Cardiac fibroblast (primary cell): ENCODE data around the gene VAV2.

ENCODE experiments used
- DNase-seq, 2 donors: peaks; one replicate each; pipeline versions ENCODE4 v3.0.0 to v3.0.0-alpha.2; 2010; ENCODE audit warnings: low read depth in 2 of 2
- H3K4me3 ChIP-seq, 2 donors: replicated peaks in 1 of 2; 1 replicate in 1 of 2; 2 replicates in 1 of 2; pipeline ENCODE4 v1.5.1; 2011; ENCODE audit warnings: low read depth in 2 of 2, low read length in 2 of 2, mild to moderate bottlenecking in 2 of 2, moderate library complexity in 1 of 2
- TF ChIP-seq, protein P1 (sequence below): IDR thresholded peaks from one replicate; pipeline ENCODE4 v1.5.1; 2011; ENCODE audit warnings: low read depth, mild to moderate bottlenecking, low read length, inconsistent platforms

The VAV2 gene

DNA sequence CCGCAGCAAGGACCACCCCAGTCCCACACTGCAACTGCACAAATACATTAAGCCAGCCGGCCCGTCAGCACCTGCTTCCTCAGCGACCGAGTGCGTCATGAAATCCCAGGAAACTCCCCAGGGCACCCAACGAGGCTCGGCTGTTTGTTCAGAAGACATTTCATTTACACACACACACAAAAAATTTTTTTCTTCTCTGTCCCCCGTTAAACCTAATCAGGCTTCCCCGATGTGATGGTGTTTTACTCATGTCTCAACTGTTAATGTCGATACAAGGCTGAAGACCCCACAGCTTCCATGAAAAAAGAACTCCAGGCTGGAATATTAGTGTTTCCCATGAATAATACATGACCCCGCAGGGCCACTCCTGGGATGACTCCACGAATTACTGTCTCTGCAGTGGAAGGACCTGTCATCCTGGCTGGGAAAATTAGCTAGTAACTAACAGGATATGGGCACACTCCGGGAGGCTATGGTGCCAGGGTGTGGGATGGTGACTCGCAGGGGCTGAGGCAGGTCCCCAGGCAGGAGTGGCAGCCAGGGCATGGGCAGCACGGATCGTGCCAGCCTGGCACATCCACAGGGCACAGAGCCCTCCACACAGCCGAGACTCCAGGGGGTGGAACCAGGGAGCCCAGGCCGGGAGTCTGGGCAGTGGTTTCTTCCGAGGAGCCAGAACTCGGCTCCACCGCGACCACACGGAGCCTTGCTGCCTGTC, 102.4 kb downstream of the VAV2 start:
- TF ChIP-seq, protein P1, sequence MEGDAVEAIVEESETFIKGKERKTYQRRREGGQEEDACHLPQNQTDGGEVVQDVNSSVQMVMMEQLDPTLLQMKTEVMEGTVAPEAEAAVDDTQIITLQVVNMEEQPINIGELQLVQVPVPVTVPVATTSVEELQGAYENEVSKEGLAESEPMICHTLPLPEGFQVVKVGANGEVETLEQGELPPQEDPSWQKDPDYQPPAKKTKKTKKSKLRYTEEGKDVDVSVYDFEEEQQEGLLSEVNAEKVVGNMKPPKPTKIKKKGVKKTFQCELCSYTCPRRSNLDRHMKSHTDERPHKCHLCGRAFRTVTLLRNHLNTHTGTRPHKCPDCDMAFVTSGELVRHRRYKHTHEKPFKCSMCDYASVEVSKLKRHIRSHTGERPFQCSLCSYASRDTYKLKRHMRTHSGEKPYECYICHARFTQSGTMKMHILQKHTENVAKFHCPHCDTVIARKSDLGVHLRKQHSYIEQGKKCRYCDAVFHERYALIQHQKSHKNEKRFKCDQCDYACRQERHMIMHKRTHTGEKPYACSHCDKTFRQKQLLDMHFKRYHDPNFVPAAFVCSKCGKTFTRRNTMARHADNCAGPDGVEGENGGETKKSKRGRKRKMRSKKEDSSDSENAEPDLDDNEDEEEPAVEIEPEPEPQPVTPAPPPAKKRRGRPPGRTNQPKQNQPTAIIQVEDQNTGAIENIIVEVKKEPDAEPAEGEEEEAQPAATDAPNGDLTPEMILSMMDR = no peak
- DNase-seq = peak in 1 of 2 donors; percentile 4
- no peak overlapping the region for H3K4me3 ChIP-seq

DNA sequence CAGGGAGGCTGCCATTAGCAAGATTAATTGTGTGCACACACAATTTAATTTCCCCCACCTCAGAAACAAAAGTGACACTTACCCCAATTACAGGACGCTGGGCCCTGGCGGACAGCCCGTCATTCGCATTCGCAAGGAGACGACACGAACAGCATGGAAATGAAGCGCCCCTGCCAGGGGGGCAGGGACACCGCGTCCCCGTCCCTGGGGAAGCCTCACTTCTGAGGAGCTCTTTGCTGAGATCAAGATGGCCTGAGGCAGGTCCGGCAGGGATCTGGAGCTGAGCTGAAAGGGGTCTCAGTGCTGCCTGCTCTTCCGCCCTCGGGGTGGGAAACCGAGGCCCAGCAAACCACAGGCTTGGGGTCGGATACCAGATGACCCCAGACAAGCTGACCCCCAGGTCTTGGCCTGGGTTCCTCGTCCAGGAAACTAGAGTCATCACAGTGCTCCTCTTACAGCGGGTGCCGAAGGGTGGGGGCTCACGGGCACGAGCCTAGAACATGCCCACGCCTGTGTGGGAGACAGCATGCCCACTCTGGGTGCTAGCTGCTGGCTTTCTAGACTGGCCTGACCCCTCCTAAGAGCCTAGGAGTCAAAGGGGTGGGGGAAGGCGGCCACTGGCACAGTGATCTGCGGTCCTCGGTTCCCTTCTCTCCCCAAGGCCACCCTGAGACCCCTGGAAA, 103.2 kb downstream of the VAV2 start:
- no peak for DNase-seq
- no peak overlapping the region for H3K4me3 ChIP-seq
- TF ChIP-seq, protein P1 = no peak

DNA sequence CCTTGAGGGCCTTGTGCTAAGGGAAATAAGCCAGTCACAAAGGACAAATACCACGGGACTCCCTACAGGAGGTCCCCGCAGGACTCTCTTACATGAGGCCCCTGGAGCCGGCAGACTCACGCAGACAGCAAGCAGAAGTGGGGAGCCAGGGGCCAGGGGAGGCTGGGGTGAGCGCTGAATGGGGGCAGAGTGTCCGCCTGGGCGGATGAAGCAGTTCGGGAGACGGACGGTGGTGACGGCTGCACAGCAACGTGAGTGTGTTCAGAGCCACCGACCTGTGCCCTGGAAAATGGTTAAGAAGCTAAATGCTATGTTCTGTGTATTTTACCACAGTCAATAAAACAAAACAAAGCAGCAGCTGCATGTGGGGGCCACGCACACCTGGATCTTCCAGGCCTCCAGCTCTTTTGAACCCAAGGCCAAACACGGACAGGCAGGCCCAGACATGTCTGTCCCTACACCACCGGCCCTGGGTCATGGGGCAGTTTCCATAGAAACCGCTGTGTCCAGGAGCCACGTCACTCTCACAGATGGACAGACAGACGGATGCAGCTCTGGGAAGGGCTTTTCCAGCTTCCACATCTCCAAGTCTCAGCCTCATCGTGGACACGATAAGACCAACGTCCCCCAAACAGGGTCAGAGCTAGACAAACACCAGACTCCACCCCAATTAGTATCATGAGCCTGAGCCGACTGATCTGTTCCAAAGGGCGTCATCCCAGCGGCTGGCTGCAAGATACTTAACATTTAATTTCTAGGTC, 103.9 kb downstream of the VAV2 start:
- no peak overlapping the region for H3K4me3 ChIP-seq
- no peak for DNase-seq
- TF ChIP-seq, protein P1 = no peak

DNA sequence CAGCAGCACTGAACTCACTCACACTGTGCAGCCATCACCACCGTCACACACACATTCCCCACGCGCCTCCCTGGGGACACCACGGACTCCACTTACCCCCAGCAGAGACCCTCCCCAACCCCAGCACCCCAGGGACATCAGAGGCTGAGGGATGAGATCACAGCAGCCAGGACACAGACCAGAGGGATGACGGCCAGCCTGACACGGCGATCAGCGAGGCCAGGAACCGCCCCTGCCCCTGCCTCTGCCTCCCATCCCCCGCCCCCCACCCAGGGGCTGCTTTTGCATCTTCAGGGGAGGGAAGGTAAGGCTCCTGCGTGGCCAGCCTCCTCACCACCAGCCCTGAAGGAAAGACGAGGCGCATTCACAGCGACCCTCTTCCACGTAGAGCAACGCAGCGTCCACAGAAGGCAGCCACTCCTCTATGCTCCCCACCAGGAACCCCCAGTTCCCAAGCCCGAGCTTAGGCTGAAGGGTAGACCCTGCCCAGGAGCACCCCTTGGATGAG, 104.5 kb downstream of the VAV2 start:
- TF ChIP-seq, protein P1 = no peak
- H3K4me3 ChIP-seq = no peak overlapping the region
- DNase-seq = no peak

DNA sequence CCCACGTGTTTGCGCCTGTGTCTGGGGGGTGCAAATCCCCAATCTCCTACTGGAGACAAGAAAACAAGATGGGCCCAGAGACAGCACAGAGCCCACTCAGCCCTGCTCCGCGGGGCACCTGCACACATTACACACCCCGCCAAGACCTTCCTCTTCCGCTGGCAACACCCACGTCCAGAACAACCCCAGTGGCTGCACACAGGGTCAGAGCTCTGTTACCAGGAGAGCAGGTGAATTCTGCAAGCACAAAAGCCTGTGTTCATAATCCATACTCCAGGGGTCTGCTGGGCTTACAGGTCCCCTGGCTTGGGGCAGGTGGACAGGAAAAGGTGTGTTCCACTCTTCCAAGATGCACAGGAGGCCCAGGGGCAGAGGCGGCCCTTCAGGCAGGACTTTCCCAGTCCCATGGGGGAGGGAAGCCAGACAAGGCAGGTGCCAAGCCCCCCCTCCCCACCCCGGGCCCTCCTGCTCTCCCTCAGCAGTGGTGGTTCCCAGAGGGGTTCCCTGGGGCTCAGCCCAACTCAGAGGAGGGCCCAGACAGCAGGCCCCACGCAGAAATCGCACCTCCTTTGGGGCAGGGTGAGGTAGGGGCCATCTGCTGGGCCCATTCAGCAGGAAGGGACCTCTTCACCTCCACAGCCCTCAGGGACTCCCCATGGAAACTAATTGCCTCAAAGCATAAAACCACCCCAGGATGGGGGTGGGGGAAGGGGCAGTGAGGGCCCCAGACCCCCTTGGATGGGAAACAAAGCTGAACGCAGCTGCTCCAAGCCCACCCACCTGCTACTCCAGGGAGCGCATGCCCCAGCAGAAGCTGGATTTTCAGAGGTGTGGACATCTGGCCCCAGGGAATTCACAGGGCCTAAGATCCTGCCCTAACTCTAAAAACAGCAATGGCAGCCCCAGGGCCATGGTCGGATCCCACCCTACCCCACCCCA, 105.3 kb downstream of the VAV2 start:
- no peak overlapping the region for H3K4me3 ChIP-seq
- DNase-seq = no peak
- TF ChIP-seq, protein P1 = no peak
